SK-N-SH (cell line): ENCODE measurements around the gene REXO1. TPM values are rescaled to one million over a fixed set of nuclear protein-coding genes. Genes with fewer than 3 reads are reported as not detected.

Experiments
- CTCF ChIA-PET: fragments of 300-600, 350-600 bp; formaldehyde crosslinking; extraction: SDS; loops from one replicate; lab custom pipeline; 2021; lab: Yijun Ruan, JAX
- POLR2A ChIA-PET: fragments of 350-600 bp; sonication (Branson Sonifier 250); formaldehyde crosslinking; extraction: SDS; loops from one replicate; lab custom pipeline; 2020; ENCODE audit warnings: antibody characterized with exemption, inconsistent platforms; lab: Yijun Ruan, JAX
- DNase-seq: peaks from one replicate; pipeline ENCODE4 v3.0.0; 2012
- H2AFZ ChIP-seq: fragments of 200-600 bp; sonication (generic); 2 replicates; pipeline ENCODE4 v1.8.1; 2016; ENCODE audit warnings: antibody characterized with exemption, mild to moderate bottlenecking, low read depth
- H3F3A ChIP-seq: fragments of 200-600 bp; sonication (generic); replicated peaks from 2 replicates; pipeline ENCODE3; 2016; ENCODE audit warnings: antibody characterized with exemption, mild to moderate bottlenecking; ENCODE audit not compliant: insufficient read depth
- H3K27ac ChIP-seq, 2 experiments: fragments of 200-500 bp in 1 of 2; fragments of 200-600 bp in 1 of 2; sonication (Bioruptor generic) in 1 of 2; sonication (generic), shearing (Covaris generic) in 1 of 2; 2 replicates each; pipeline versions ENCODE4 v1.5.1 to v1.6.1; 2014 to 2016; ENCODE audit warnings: low read depth in 2 of 2, inconsistent platforms in 1 of 2, low read length in 1 of 2, mild to moderate bottlenecking in 1 of 2, mixed read lengths in 1 of 2
- H3K27me3 ChIP-seq: fragments of 200-600 bp; sonication (generic), shearing (Covaris generic); 2 replicates; pipeline ENCODE4 v1.6.1; 2016; ENCODE audit warnings: mixed run types; ENCODE audit not compliant: insufficient read depth
- H3K36me3 ChIP-seq, 2 experiments: fragments of 200-500 bp in 1 of 2; fragments of 200-600 bp in 1 of 2; sonication (Bioruptor generic) in 1 of 2; sonication (generic) in 1 of 2; replicated peaks in 1 of 2; 2 replicates each; pipeline versions ENCODE3 to v1.5.1; 2014 to 2016; ENCODE audit warnings: low read length in 1 of 2, mild to moderate bottlenecking in 1 of 2; ENCODE audit not compliant: insufficient read depth in 2 of 2, control insufficient read depth in 1 of 2
- H3K4me1 ChIP-seq, 2 experiments: fragments of 200-500 bp in 1 of 2; fragments of 200-600 bp in 1 of 2; sonication (Bioruptor generic) in 1 of 2; sonication (generic), shearing (Covaris generic) in 1 of 2; 2 replicates each; pipeline versions ENCODE4 v1.5.1 to v1.6.1; 2014 to 2016; ENCODE audit warnings: low read depth in 1 of 2, low read length in 1 of 2, mixed run types in 1 of 2; ENCODE audit not compliant: insufficient read depth in 2 of 2, control insufficient read depth in 1 of 2
- H3K4me2 ChIP-seq: fragments of 200-600 bp; sonication (generic), shearing (Covaris generic); 2 replicates; pipeline ENCODE4 v1.6.1; 2017; ENCODE audit warnings: mixed run types
- H3K4me3 ChIP-seq, 2 experiments: fragments of 200-500 bp in 1 of 2; fragments of 200-600 bp in 1 of 2; sonication (Bioruptor generic) in 1 of 2; sonication (generic), shearing (Covaris generic) in 1 of 2; 2 replicates each; pipeline versions ENCODE4 v1.5.1 to v1.8.1; 2014 to 2016; ENCODE audit warnings: low read depth in 2 of 2, inconsistent platforms in 1 of 2, low read length in 1 of 2, mild to moderate bottlenecking in 1 of 2, mixed read lengths in 1 of 2, moderate library complexity in 1 of 2
- H3K79me2 ChIP-seq: fragments of 200-600 bp; sonication (generic); 2 replicates; pipeline ENCODE4 v1.8.1; 2017; ENCODE audit warnings: mild to moderate bottlenecking; ENCODE audit not compliant: insufficient read depth
- H3K9ac ChIP-seq: fragments of 200-600 bp; sonication (generic); 2 replicates; pipeline ENCODE4 v1.6.1; 2017; ENCODE audit warnings: mixed run types
- H3K9me2 ChIP-seq: fragments of 200-600 bp; sonication (generic); 2 replicates; pipeline ENCODE4 v1.6.1; 2017; ENCODE audit warnings: mixed run types
- H3K9me3 ChIP-seq: fragments of 200-600 bp; sonication (generic); 2 replicates; pipeline ENCODE4 v1.6.1; 2017; ENCODE audit warnings: mixed run types, mild to moderate bottlenecking, moderate library complexity
- H4K20me1 ChIP-seq: fragments of 200-600 bp; sonication (generic); 2 replicates; pipeline ENCODE4 v1.6.1; 2017; ENCODE audit warnings: mild to moderate bottlenecking, mixed run types; ENCODE audit not compliant: insufficient read depth
- CHD2 ChIP-seq: fragments of 150-350 bp; IDR thresholded peaks from 2 replicates; pipeline ENCODE4 v1.6.1; 2018; ENCODE audit warnings: low read length; ENCODE audit not compliant: partially characterized antibody
- FOXJ3 ChIP-seq: sonication (generic); formaldehyde crosslinking; IDR thresholded peaks from 2 replicates; pipeline ENCODE4 v1.5.1; 2020; ENCODE audit warnings: mild to moderate bottlenecking, missing genetic modification reagents
- FOXM1 ChIP-seq: IDR thresholded peaks from 2 replicates; pipeline ENCODE4 v1.4.0; 2012; ENCODE audit warnings: low read depth, mild to moderate bottlenecking
- GABPA ChIP-seq: IDR thresholded peaks from 2 replicates; pipeline ENCODE4 v1.4.0; 2012; ENCODE audit warnings: low read depth, mild to moderate bottlenecking
- GATA2 ChIP-seq: sonication (generic); formaldehyde crosslinking; IDR thresholded peaks from 2 replicates; pipeline ENCODE4 v1.5.0; 2020; ENCODE audit warnings: mild to moderate bottlenecking, missing genetic modification reagents
- MEF2A ChIP-seq: IDR thresholded peaks from 2 replicates; pipeline ENCODE4 v1.4.0; 2012; ENCODE audit warnings: low read depth, borderline replicate concordance
- RAD21 ChIP-seq: IDR thresholded peaks from 2 replicates; pipeline ENCODE4 v1.6.1; 2012; ENCODE audit warnings: mild to moderate bottlenecking, low read length
- RFX5 ChIP-seq: IDR thresholded peaks from 2 replicates; pipeline ENCODE4 v1.6.1; 2012; ENCODE audit warnings: mild to moderate bottlenecking, improper control_type of control experiment, low read length
- SIN3A ChIP-seq: IDR thresholded peaks from 2 replicates; pipeline ENCODE4 v1.6.1; 2012; ENCODE audit warnings: low read depth, mild to moderate bottlenecking, low read length, moderate library complexity, borderline replicate concordance
- TAF1 ChIP-seq: IDR thresholded peaks from 2 replicates; pipeline ENCODE4 v1.6.1; 2012; ENCODE audit warnings: low read depth, mild to moderate bottlenecking, low read length, moderate library complexity, borderline replicate concordance
- TEAD4 ChIP-seq: IDR thresholded peaks from 2 replicates; pipeline ENCODE4 v1.4.0; 2012; ENCODE audit warnings: mild to moderate bottlenecking, borderline replicate concordance; ENCODE audit not compliant: insufficient read depth
- YY1 ChIP-seq: IDR thresholded peaks from 2 replicates; pipeline ENCODE4 v1.4.0; 2012; ENCODE audit warnings: low read depth, mild to moderate bottlenecking
- WGBS: methylation state at CpG from one replicate; pipeline ENCODE4 v1.1.6; 2017; ENCODE audit warnings: low lambda C conversion rate; 5-methylcytosine and 5-hydroxymethylcytosine counted together
- polyA plus RNA-seq, 3 experiments: library from polyadenylated mRNA; depleted of rRNA; stranded (reverse); fragments of >200 nt; gene quantifications; 2 replicates each; pipeline ENCODE4 v1.2.3, GENCODE V29; 2012
- TF ChIP-seq, protein P1 (sequence below): IDR thresholded peaks from 2 replicates; pipeline ENCODE4 v1.6.1; 2012; ENCODE audit warnings: mild to moderate bottlenecking, low read depth, low read length, moderate library complexity
- TF ChIP-seq, protein P2 (sequence below): IDR thresholded peaks from 2 replicates; pipeline ENCODE4 v1.4.0; 2012; ENCODE audit warnings: low read depth

Gene REXO1
- polyA plus RNA-seq, 1 of the 3 experiments (the other 2 are of a cell fraction), result 18.8 TPM

GRCh38 chr19:1783354-1783753 is 64.9 kb downstream of the REXO1 start:
- Histone ChIP-seq H3K9ac (no peak overlapping the region), H3K4me3 (no peak overlapping the region), H3K36me3 (no peaks in the 10 kb centered on the region), H3K4me2 (no peak overlapping the region), H3K79me2 (no peaks in the 10 kb centered on the region), H3K9me3 (peaks cover 6% of the 10 kb centered on the region; the same call in 1 of the 2 replicates), H4K20me1 (no peaks in the 10 kb centered on the region), H2AFZ (no peak overlapping the region), H3F3A (no peaks in the 10 kb centered on the region), H3K27ac (no peak overlapping the region), H3K9me2 (no peaks in the 10 kb centered on the region), H3K27me3 (peaks cover 65% of the 10 kb centered on the region), H3K4me1 (no peaks in the 10 kb centered on the region)
- WGBS, result 4% methylated on average over 3 of the region's 4 CpGs
- CTCF ChIA-PET, result interaction anchor here (0.9 to 11.8 kb wide), 13 partner anchors 10 to 237 kb away, joined by 3 to 143 read pairs (median 6); partner anchors contain the start of gene ONECUT3
- POLR2A ChIA-PET, result no interaction called here
- TF ChIP-seq TAF1 (no peak), MEF2A (no peak)
- DNase-seq, result no peak

DNA sequence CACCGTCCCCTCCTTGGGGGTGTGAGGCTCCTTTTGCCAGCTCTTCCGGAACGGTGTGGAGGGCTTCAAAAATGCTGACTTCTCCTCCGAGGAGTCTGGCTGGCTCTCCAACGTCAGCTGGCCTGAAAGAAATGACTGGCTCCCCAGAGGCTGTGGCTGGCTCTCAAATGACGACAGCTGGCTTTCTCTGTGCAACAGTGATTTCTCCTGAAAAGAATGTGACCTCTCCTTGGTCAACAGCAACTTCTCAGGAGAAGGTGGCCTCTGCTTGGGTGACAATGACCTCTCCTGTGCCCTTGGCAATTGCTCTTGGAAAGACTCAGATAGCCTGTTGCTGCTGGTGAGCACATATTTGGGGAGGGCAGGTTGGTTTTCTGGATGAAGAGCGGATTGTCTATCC is 65.8 kb downstream of the REXO1 start:
- Histone ChIP-seq H3K27me3 (peaks cover 62% of the 10 kb centered on the region), H3K36me3 (no peaks in the 10 kb centered on the region), H3K79me2 (no peaks in the 10 kb centered on the region), H3K27ac (no peak overlapping the region), H3K9me2 (no peaks in the 10 kb centered on the region), H3K4me2 (no peak overlapping the region), H3K4me3 (no peak overlapping the region)
- CTCF ChIA-PET, result interaction anchor here (0.7 to 11.8 kb wide), 15 partner anchors 9 to 236 kb away, joined by 3 to 143 read pairs (median 6); partner anchors contain the start of gene ONECUT3
- POLR2A ChIA-PET, result no interaction called here
- DNase-seq, result no peak
- TF ChIP-seq, protein P1, sequence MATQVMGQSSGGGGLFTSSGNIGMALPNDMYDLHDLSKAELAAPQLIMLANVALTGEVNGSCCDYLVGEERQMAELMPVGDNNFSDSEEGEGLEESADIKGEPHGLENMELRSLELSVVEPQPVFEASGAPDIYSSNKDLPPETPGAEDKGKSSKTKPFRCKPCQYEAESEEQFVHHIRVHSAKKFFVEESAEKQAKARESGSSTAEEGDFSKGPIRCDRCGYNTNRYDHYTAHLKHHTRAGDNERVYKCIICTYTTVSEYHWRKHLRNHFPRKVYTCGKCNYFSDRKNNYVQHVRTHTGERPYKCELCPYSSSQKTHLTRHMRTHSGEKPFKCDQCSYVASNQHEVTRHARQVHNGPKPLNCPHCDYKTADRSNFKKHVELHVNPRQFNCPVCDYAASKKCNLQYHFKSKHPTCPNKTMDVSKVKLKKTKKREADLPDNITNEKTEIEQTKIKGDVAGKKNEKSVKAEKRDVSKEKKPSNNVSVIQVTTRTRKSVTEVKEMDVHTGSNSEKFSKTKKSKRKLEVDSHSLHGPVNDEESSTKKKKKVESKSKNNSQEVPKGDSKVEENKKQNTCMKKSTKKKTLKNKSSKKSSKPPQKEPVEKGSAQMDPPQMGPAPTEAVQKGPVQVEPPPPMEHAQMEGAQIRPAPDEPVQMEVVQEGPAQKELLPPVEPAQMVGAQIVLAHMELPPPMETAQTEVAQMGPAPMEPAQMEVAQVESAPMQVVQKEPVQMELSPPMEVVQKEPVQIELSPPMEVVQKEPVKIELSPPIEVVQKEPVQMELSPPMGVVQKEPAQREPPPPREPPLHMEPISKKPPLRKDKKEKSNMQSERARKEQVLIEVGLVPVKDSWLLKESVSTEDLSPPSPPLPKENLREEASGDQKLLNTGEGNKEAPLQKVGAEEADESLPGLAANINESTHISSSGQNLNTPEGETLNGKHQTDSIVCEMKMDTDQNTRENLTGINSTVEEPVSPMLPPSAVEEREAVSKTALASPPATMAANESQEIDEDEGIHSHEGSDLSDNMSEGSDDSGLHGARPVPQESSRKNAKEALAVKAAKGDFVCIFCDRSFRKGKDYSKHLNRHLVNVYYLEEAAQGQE, result no peak
- TF ChIP-seq YY1 (no peak), RAD21 (no peak), SIN3A (no peak), RFX5 (no peak), GATA2 (CRISPR knock-in tag) (no peak), CHD2 (no peak), GABPA (no peak), FOXJ3 (CRISPR knock-in tag) (no peak), MEF2A (no peak), TEAD4 (no peak), FOXM1 (no peak), TAF1 (no peak)
- TF ChIP-seq, protein P2, sequence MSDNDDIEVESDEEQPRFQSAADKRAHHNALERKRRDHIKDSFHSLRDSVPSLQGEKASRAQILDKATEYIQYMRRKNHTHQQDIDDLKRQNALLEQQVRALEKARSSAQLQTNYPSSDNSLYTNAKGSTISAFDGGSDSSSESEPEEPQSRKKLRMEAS, result no peak
- TF ChIP-seq, all 33 proteins: peak for 0
- H2AFZ ChIP-seq, result no peak overlapping the region
- H3K4me1 ChIP-seq, result no peaks in the 10 kb centered on the region
- no peaks in the 10 kb centered on the region for H3F3A ChIP-seq
- H3K9me3 ChIP-seq, result peaks cover 6% of the 10 kb centered on the region; the same call in 1 of the 2 replicates
- H3K9ac ChIP-seq, result no peak overlapping the region
- 13% methylated on average over 1 of the region's 7 CpGs for WGBS
- no peaks in the 10 kb centered on the region for H4K20me1 ChIP-seq
